GM12874 (cell line): ENCODE data around the gene USP54.

ENCODE experiments used
- TF ChIP-seq, protein P1 (sequence below): IDR thresholded peaks from 2 replicates; pipeline ENCODE4 v1.5.1; 2011; ENCODE audit warnings: low read depth, mild to moderate bottlenecking, control low read depth, low read length, moderate library complexity; ENCODE audit not compliant: insufficient read depth

Gene USP54

DNA sequence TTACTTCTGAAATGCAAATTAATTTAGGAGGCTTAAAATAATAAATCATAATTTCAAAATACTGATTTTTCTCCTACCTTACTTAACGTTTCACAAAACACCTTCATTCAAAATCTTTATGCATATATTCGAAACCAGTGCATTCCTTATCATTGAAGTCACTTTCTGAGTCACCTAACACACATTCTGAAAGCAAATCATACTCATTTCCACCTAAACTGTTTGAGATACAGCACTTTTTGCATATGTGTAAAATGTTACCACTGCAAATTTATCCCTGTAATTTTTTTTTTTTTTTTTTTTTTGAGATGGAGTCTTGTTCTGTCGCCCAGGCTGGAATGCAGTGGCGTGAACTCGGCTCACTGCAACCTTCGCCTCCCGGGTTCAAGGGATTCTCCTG is 111.0 kb downstream of the USP54 start:
- TF ChIP-seq, protein P1, sequence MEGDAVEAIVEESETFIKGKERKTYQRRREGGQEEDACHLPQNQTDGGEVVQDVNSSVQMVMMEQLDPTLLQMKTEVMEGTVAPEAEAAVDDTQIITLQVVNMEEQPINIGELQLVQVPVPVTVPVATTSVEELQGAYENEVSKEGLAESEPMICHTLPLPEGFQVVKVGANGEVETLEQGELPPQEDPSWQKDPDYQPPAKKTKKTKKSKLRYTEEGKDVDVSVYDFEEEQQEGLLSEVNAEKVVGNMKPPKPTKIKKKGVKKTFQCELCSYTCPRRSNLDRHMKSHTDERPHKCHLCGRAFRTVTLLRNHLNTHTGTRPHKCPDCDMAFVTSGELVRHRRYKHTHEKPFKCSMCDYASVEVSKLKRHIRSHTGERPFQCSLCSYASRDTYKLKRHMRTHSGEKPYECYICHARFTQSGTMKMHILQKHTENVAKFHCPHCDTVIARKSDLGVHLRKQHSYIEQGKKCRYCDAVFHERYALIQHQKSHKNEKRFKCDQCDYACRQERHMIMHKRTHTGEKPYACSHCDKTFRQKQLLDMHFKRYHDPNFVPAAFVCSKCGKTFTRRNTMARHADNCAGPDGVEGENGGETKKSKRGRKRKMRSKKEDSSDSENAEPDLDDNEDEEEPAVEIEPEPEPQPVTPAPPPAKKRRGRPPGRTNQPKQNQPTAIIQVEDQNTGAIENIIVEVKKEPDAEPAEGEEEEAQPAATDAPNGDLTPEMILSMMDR: no peak

DNA sequence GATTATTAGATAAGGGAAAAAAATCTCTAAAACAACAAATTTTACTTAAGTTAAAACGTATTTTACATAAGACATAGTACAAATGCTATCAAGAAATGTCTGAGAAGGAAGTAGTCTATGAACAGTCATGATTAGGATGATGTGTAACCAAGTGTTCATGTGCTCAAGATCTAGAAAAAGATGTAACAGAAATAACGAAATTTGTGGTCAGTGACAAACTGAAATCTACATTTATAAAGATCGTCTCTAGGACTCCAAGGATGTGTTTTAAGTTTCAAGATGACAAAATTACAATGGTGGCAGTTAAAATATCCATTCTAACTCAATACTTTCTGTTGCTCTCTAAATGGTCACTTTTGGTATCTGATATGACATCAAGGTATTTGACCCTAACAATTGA is 112.5 kb downstream of the USP54 start:
- TF ChIP-seq, protein P1: no peak

DNA sequence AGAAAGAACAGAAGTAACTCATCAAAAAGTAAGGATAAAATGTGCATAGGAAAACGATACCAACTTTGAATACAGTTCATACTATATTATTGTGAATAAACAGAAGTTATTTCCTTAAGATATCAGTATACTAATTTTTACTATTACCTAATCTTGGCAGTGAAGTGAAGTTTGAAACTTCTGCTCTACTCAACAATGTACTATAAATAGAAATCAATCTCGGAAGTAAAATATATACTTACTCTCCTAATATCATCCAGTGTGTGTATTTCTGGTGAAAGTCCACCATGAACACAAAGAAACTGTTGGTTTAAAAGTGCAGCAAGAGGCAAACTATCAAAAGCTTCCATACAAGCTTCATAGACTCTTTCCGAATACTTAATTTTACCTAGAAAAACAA is 119.9 kb downstream of the USP54 start:
- TF ChIP-seq, protein P1: no peak

DNA sequence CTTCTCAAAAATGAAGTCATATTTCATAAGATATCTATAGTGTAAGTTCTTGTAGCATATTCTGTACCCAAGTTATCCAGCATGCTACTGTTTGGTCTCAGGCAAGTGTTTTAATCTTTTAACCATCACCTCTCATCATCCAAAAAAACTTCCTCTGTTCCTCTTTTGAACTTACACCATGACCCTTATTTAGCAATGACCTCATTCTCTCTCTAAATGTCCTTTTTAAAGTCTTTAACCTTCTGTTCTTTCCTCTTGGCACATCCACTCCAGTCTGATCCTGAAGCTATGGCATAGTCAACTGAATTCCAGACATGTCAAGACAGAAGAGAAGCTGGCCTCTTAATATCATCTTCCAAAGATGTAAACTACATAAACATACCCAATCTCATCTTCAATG is 121.6 kb downstream of the USP54 start:
- TF ChIP-seq, protein P1: no peak

DNA sequence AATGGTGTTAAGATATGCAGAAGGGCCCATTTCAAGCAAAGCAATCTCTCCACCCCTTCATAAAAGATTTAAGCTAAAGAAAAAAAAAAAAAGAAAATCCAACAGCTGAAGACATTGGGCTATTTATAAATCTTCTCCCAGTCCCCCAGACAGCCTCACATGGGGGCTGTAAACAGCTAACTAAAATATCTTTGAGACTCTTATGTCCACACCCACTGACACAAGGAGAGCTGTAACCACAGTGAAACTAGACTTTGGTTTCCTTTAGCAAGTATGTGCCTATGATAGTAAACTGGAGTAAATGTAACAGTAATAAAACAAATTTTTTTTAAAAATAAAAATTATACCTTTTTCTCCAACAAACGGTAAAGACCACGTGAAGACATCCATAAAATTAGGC is 123.9 kb downstream of the USP54 start:
- TF ChIP-seq, protein P1: no peak

DNA sequence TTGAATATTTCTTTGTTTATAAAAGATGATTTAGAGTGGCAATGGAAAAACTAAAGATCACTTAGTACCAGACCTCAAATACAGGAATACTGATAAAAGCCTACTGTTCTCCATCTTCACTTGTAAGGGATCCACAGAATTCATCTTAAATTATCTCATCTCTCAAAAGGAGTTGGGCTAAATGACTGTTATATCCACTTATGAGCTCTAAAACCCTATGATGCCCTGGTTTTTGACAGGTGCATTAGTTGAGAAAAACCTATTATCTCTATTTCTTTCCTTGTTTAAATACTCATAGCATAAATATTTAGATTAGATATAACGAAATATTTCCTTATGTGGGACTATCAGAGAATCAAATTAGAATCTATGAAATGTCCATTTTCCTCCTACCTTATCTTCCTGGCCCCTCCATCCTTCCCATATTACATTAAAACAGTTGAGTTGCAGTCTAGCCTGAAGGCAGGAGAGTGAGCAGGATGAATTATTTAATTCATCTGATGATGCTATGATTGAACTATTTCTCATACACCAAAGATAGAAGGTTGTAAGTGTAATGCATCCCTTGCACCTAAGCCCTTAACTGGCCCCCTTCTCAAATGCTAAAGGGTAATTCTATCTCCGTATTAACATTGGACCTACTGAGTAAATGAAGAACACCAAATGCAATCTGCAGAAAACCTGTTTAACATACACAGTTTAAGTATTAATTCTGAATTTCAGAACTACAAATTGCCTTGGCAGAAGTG is 125.0 kb downstream of the USP54 start:
- TF ChIP-seq, protein P1: no peak

DNA sequence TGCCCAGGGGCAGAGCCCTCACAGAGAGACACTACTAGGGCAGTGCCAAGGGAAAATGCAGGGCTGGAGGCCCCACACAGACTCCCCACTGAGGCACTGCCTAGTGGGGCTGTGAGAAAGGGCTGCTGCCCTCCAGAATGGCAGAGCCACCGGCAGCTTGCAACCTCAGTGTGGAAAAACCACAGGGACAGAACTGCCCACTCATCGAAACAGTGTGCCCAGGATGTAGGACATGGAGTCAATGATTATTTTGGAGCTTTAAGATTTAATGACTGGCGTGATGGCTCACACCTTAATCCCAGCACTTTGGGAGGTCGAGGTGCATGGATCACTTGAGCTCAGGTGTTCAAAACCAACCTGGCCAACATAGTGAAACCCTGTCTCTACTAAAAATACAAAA is 130.2 kb downstream of the USP54 start:
- TF ChIP-seq, protein P1: no peak
